HG02610 (cell line): ENCODE data around the gene RRM2.
"Not testable (repeated sequence)": the region's sequence is repeated elsewhere in the genome, so short reads cannot be mapped to it uniquely, and the experiment has no call there.

Source experiments
- ATAC-seq: cut with Tn5 transposase; IDR thresholded peaks from one replicate; pipeline ENCODE4 v1.9.1; 2021; ENCODE audit warnings: mild to moderate bottlenecking, moderate library complexity; ENCODE audit not compliant: unreplicated experiment

The RRM2 gene

GRCh38 chr2:10089565-10090190 lies 32.9 kb upstream of the RRM2 start:
- ATAC-seq: no peak

GRCh38 chr2:10091182-10091888 lies 31.2 kb upstream of the RRM2 start:
- no peak for ATAC-seq

GRCh38 chr2:10091889-10092244 lies 30.7 kb upstream of the RRM2 start:
- ATAC-seq: not testable (repeated sequence)

GRCh38 chr2:10094271-10094814 lies 28.2 kb upstream of the RRM2 start:
- ATAC-seq: no peak

- no peak for ATAC-seq
These were observed 27.4 kb upstream of the RRM2 start for GRCh38 chr2:10095175-10095574.

GRCh38 chr2:10096641-10097040 lies 25.9 kb upstream of the RRM2 start:
- no peak for ATAC-seq

- peak; percentile 74 for ATAC-seq
These were observed 25.0 kb upstream of the RRM2 start for GRCh38 chr2:10097352-10098148.

GRCh38 chr2:10101491-10101890 lies 21.0 kb upstream of the RRM2 start:
- ATAC-seq: no peak

- no peak for ATAC-seq
These were observed 19.4 kb upstream of the RRM2 start for GRCh38 chr2:10103179-10103578.

- ATAC-seq: not testable (repeated sequence)
These were observed 17.6 kb upstream of the RRM2 start for GRCh38 chr2:10104906-10105305.

- ATAC-seq: no peak
These were observed 13.2 kb upstream of the RRM2 start for GRCh38 chr2:10109311-10109710.

- no peak for ATAC-seq
These were observed 3.6 kb upstream of the RRM2 start for GRCh38 chr2:10119027-10119325.

GRCh38 chr2:10119601-10120157 lies 2.9 kb upstream of the RRM2 start:
- ATAC-seq: no peak

GRCh38 chr2:10120158-10120876 lies 2.2 kb upstream of the RRM2 start:
- peak; percentile 64 for ATAC-seq

- ATAC-seq: no peak
These were observed 1.5 kb upstream of the RRM2 start for GRCh38 chr2:10120877-10121574.

GRCh38 chr2:10123281-10123680 lies 742 bp downstream of the RRM2 start:
- ATAC-seq: no peak

- no peak for ATAC-seq
These were observed 2.1 kb downstream of the RRM2 start for GRCh38 chr2:10124538-10125045.

GRCh38 chr2:10125842-10126631 lies 3.5 kb downstream of the RRM2 start:
- no peak for ATAC-seq

- ATAC-seq: no peak
These were observed 4.1 kb downstream of the RRM2 start for GRCh38 chr2:10126632-10127026.
